Glomerular endothelial cell (primary cell): ENCODE results near the gene RNF150. TPM values are rescaled to one million over a fixed set of nuclear protein-coding genes. Genes with fewer than 3 reads are reported as not detected.
"Not testable (repeated sequence)": the region's sequence is repeated elsewhere in the genome, so short reads cannot be mapped to it uniquely, and the experiment has no call there.

Experiments used
- DNase-seq: peaks from one replicate; pipeline ENCODE4 v3.0.0-alpha.2; 2011; ENCODE audit warnings: low read depth, low spot score; ENCODE audit errors: extremely low read depth
- total RNA-seq: library from RNA; depleted of rRNA; stranded (reverse); fragments of >200 nt; gene quantifications from 2 replicates; pipeline ENCODE4 v1.2.3, GENCODE V29; 2015

RNF150 gene
- 0.53 and 0.93 TPM in 2 replicates for total RNA-seq

- DNase-seq, result peak; percentile 39
Measured at GRCh38 chr4:141133146-141133998, at the start of gene RNF150. Gene RNF150, minus strand, starts transcription at chr4:141133469.

DNA sequence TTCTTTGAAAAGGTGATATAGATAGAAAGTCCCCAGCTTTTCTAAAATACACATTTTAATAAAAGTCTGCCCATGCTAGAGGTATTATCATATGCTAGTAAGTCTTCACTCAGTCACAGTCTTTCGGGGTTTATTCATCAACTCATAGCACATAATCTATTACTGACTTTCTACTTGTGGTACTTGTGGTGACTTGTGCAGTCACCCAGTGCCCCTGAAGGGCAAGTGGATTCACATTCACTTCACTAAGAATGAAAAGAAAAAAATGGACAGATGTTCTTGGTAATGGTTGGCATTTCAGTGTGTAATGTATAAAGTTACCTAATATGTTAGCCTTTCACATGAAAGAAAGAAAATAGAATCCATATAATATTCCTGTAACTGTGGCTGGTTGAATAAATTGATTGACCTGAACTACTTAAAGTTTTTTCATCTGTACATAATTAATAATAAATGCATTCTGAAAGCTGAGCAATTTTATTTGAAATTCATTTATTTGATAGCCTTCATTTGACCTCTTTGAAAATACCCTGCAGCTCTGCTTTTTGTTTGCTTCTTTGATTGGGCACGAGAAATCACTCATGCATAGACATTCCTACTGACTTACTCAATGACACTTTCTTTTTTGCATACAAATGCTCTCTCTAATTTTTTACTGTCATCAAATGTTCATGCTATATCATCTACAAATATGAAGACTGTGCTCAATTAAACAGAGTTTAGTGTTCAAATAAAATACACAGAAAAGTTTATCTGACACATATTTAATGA, 47.9 kb upstream of the RNF150 start:
- no peak for DNase-seq

GRCh38 chr4:141179474-141180373, 46.5 kb upstream of the RNF150 start:
- DNase-seq, result no peak

GRCh38 chr4:141177171-141177570, 43.9 kb upstream of the RNF150 start:
- no peak for DNase-seq

- DNase-seq, result no peak
Measured at GRCh38 chr4:141174457-141174856, 41.2 kb upstream of the RNF150 start.

- DNase-seq, result no peak
Measured at GRCh38 chr4:141170671-141171070, 37.4 kb upstream of the RNF150 start.

- no peak for DNase-seq
Measured at GRCh38 chr4:141169391-141169790, 36.1 kb upstream of the RNF150 start.

GRCh38 chr4:141165001-141165400, 31.7 kb upstream of the RNF150 start:
- not testable (repeated sequence) for DNase-seq

DNA sequence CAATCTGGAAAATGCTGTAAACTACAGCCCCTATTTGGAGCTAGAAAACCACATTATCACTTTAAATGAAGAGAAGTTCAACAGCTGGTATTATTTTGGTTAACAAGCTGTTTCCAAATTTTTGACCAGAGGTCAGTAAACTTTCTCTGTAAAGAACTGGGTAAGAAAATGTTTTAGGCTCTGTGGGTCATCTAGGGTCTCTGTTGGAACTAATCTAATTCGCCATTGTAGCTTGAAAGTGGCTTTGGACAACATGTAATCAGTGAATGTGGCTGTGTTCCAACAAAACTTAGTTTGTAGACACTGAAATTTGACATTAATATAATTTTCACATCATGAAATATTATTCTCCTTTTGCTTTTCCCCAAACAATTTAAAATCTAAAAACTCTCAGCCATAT, 25.8 kb upstream of the RNF150 start:
- DNase-seq, result no peak

DNA sequence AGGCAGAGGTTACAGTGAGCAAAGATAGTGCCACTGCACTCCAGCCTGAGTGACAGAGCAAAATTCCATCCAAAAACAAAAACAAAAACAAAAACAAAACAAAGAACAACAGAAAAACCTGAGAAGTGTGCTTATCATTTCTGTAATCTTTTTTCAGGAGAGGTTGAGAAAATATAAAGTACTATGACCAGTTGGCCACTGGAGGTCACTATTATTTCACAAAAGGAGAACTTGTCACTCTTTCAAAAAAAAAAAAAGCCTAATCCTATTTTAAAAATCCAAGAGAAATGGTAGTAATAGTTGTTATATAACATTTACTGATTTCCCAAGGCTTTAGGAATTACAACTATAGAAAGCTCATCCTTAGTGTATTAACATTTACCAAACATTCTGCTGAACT, 24.9 kb upstream of the RNF150 start:
- DNase-seq, result peak; percentile 18

DNA sequence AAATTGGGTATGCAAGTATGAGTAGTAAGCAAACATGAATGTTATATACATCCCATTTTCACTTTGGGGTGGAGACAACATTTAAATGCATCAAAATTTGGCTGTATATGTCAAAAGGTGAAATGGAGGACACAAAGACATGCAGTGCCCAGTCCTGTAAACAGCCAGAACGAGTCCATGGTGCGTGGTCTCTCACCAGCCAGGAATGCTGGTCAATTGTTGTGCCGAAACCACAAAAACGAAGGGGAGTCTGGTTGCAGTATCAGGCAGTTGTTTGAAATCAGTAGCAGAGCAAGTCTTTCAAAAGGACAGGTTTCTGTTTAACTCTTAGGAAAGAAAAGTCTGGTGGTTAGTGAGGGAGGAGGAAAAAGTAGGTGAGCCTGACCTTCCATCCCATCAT, 22.3 kb upstream of the RNF150 start:
- no peak for DNase-seq

GRCh38 chr4:141154725-141155124, 21.5 kb upstream of the RNF150 start:
- no peak for DNase-seq

DNA sequence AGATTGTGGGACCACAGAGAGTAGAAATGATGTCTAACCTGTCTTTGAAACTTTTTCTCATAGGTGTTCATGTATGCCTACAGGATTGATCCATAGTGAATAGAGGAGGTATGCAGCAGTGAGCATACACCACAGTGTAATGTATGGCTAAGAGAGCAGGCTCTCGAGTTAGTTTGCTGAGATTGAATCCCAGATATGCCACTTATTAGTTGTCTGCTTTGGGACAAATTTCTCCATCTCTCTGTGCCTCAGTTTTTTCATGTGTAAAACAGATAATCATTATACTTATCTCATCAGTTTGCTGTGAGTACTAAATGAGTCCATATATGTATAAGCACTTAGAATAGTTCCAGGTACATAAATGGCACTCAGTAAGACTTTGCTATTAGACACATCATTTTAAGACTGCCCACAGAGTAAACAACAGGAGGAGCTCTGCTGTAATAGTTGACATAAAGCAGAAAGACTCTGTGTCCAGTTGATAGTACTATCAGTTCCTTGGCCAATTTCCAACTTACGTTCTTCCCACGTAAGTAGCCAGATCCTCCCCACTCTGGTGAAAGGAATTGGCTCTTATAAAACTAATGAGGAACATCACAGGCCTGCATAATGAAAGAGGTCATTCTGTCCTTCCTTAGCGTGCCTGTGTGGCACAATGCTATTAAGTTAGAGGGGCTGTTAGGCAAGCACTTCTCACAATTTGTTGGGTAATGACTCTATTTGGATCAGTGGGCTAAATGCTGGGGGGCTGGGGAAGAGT, 20.7 kb upstream of the RNF150 start:
- DNase-seq, result no peak

DNA sequence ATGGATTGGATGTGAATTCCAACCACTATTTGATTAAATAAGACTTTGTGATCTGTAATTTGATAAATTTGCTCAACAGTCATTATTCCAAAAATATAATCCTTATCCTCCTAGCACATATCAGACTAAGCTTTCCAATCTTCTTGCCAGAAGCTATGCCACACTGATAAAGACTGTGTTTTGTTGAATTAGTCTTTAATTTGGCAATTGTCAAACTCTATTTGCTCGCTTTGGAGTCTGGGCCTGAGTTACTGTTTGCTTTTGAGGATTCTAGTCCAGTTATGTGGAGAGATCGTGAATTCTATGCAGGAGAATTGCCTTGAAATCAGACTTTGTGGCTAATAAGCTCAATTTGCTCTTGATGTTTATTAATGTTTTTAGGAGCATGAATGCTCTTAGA, 10.9 kb upstream of the RNF150 start:
- DNase-seq, result no peak

- DNase-seq, result no peak
Measured at GRCh38 chr4:141142423-141142822, 9.2 kb upstream of the RNF150 start.

- no peak for DNase-seq
Measured at GRCh38 chr4:141140391-141141200, 7.3 kb upstream of the RNF150 start.

GRCh38 chr4:141133999-141134995, 1.0 kb upstream of the RNF150 start:
- no peak for DNase-seq

- DNase-seq, result no peak
Measured at GRCh38 chr4:141132709-141133145, 542 bp downstream of the RNF150 start.
